ENCODE measurements around the gene HPSE2. TPM values are rescaled to one million over a fixed set of nuclear protein-coding genes. Genes with fewer than 3 reads are reported as not detected.

The HPSE2 gene
- total and polyA plus RNA-seq, 8 donors: 0.58 to 15.8 (median 2.0) TPM

DNA sequence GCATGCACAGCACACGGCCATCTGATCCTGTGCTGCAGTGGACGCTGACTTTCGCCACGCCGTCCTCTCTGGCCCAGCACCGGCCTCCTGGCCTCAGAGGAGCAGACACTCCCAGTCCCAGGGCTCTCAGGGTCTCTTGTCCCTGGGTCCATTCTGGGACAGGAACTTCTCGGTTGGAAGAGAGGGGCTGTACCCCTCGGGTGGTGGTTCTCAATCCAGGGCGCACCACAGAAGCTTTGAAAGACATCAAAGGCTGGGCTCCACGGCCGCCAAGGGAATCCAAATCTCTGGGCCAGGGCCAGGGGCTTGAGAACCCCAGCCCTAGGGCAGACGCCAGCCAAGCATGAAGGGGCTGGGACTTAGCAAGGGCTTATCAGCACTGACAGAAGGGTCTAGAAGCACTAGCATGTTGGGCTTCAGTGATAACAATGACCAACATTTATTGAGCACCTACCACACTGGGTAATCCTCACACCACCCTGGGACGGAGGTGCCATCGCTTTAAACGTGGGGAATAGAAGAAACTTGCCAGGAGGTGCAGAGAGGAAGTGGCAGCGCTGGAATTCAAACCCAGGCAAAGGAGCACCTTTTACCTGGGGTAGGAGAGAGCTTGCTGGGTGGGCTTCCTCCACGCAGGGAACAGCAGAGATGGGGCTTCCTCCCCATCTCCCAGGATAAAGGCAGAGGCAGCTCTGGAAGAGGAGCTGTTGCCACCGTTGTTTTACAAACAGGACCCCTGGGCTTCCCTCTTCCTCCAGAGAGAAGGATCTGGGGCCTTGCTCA lies 818.9 kb downstream of the HPSE2 start:
- Histone ChIP-seq H3K27me3 (no peaks in the 10 kb centered on the region), H3K4me3 (no peak overlapping the region), H3K27ac (no peak overlapping the region), H3K4me1 (peaks cover 16 to 40% (median 26%) of the 10 kb centered on the region in 4 donors), H3K36me3 (peaks cover 25 to 55% (median 51%) of the 10 kb centered on the region in 4 donors), H3K9me3 (no peaks in the 10 kb centered on the region)
- TF ChIP-seq EP300 (IDR thresholded peaks at IDR 0.05): no peak
- no peak for TF ChIP-seq POLR2AphosphoS5 (IDR thresholded peaks at IDR 0.05)
- no peak for TF ChIP-seq POLR2A (IDR thresholded peaks at IDR 0.05)
- TF ChIP-seq, protein P1, sequence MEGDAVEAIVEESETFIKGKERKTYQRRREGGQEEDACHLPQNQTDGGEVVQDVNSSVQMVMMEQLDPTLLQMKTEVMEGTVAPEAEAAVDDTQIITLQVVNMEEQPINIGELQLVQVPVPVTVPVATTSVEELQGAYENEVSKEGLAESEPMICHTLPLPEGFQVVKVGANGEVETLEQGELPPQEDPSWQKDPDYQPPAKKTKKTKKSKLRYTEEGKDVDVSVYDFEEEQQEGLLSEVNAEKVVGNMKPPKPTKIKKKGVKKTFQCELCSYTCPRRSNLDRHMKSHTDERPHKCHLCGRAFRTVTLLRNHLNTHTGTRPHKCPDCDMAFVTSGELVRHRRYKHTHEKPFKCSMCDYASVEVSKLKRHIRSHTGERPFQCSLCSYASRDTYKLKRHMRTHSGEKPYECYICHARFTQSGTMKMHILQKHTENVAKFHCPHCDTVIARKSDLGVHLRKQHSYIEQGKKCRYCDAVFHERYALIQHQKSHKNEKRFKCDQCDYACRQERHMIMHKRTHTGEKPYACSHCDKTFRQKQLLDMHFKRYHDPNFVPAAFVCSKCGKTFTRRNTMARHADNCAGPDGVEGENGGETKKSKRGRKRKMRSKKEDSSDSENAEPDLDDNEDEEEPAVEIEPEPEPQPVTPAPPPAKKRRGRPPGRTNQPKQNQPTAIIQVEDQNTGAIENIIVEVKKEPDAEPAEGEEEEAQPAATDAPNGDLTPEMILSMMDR (IDR thresholded peaks at IDR 0.05): no peak
- 82 to 92% (median 90%) methylated on average over 11 to 18 of the region's 18 CpGs for WGBS, 5 donors
- intact Hi-C loops (cut with DNase I; ENCODE audit: low total_unique reads): no loop called here
- DNase-seq: no peak

DNA sequence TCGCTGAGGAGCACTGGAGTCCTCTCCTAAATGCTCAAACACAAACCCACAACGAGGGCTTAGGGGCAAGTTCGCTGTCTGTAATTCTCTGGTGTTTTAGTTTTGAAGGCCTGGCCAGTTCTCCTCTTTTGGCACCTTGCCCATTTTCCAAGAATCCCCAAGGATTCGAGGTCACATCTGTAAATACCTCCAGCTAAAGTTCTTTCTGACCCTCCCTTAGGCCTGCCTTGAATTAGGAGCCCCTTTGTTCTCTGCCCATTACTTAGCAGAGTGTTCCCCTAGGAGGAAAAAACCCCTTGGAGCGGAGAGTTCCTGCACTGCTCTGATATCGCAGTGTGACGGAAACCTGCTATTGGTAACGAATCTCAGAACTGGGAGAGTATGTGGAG lies 819.9 kb downstream of the HPSE2 start:
- Histone ChIP-seq H3K4me1 (peaks cover 16 to 45% (median 31%) of the 10 kb centered on the region in 4 donors), H3K27me3 (no peaks in the 10 kb centered on the region), H3K9me3 (no peaks in the 10 kb centered on the region), H3K4me3 (no peak overlapping the region), H3K36me3 (peaks cover 25 to 46% (median 45%) of the 10 kb centered on the region in 4 donors), H3K27ac (peak overlapping the region; percentile 3 to 84 (median 79))
- DNase-seq: no peak
- intact Hi-C loops (cut with DNase I; ENCODE audit: low total_unique reads): no loop called here
- TF ChIP-seq, protein P1 (IDR thresholded peaks at IDR 0.05): no peak
- TF ChIP-seq POLR2AphosphoS5 (IDR thresholded peaks at IDR 0.05) (no peak), EP300 (IDR thresholded peaks at IDR 0.05) (no peak), POLR2A (IDR thresholded peaks at IDR 0.05) (no peak)
- WGBS, 5 donors: 59 to 69% (median 66%) methylated on average over 8 of the region's 8 CpGs

DNA sequence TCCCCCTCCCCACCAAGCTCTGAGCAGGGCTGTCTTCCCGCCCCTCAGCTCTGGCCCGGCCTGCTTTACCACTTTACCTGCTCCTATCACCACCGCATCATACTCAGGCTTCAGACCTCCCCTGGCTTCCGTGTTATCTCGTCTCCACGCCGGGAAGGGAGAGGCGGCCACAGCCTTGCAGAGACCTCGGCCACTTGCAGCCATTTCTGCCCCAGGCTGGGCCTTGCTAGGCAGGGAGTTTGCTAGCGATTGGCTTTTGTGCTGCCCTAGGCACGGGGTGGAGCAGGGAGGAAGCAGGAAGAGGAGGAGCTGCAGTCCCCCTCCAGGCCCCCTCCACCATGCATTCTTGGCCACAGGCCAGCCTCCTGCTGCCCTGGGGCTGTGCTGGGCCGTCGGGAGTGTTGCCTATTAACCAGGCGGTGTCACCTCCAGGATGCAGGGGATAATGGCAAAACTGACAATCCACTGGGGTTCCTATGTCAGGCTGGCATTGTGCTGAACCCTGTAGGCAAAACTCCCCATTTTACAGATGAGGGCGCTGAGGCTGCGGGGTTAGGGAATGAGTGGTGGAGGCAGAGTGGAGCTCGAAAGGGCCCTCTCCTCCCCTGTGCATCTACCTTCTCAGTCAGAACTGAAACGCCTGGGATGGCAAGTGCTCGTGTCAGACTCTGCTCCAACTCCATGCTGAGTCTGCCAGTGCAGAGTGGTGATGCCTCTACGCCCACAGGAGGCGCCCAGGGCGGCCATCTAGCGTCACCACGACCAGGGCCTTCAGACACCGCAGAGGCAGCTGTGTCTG lies 820.5 kb downstream of the HPSE2 start, which contains the start of gene PYROXD2:
Gene PYROXD2 (minus strand): TSS at position 251 of the 799 bp plus-strand sequence. CDS start 47 bp downstream, at position 204.
- H3K4me3 ChIP-seq: peak within 1 kb of the TSS; percentile 45 to 53 (median 50)
- H3K36me3 ChIP-seq: peaks cover 25 to 43% (median 39%) of the 10 kb centered on the region in 4 donors
- no peaks in the 10 kb centered on the region for H3K9me3 ChIP-seq
- H3K27me3 ChIP-seq: no peaks in the 10 kb centered on the region
- WGBS, 5 donors: 21 to 34% (median 32%) methylated on average over 23 to 25 of the region's 25 CpGs
- H3K27ac ChIP-seq: peak within 1 kb of the TSS; percentile 60 to 84 (median 79)
- DNase-seq: peak; percentile 89 to 97
- peaks cover 16 to 45% (median 31%) of the 10 kb centered on the region in 4 donors for H3K4me1 ChIP-seq
- TF ChIP-seq POLR2A (IDR thresholded peaks at IDR 0.05): peak in 1 of 4 donors; percentile 17
- no peak for TF ChIP-seq EP300 (IDR thresholded peaks at IDR 0.05)
- TF ChIP-seq POLR2AphosphoS5 (IDR thresholded peaks at IDR 0.05): peak; percentile 69 to 92 (median 82)
- intact Hi-C loops (cut with DNase I; ENCODE audit: low total_unique reads): no loop called here

DNA sequence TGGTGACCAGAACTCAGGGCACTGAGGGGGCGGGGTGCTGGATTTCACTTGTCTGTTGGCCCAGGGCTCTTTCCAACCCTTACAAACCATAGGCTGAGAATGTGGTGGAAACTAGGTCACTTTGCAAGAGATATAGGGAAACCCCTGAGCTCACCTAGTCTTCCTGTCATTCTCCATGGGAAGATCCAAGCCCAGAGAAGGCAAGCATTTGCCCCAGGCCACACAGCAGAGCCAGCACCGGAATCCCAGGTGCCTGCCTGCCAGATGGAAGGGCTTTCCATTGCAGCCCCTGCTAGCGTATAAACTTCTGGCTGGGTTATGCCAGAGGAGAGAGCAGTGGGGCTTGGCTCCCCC lies 821.1 kb downstream of the HPSE2 start:
- Histone ChIP-seq H3K27ac (peak overlapping the region; percentile 60 to 84 (median 79)), H3K9me3 (no peaks in the 10 kb centered on the region), H3K27me3 (no peaks in the 10 kb centered on the region), H3K4me1 (peaks cover 16 to 45% (median 31%) of the 10 kb centered on the region in 4 donors), H3K36me3 (peaks cover 22 to 37% (median 33%) of the 10 kb centered on the region in 4 donors), H3K4me3 (peak overlapping the region; percentile 45 to 53 (median 50))
- intact Hi-C loops (cut with DNase I; ENCODE audit: low total_unique reads): no loop called here
- 26 to 44% (median 34%) methylated on average over 3 of the region's 3 CpGs for WGBS, 5 donors
- no peak for DNase-seq
- no peak for TF ChIP-seq EP300 (IDR thresholded peaks at IDR 0.05)
- TF ChIP-seq POLR2AphosphoS5 (IDR thresholded peaks at IDR 0.05): no peak
- TF ChIP-seq POLR2A (IDR thresholded peaks at IDR 0.05): no peak
- TF ChIP-seq, protein P1 (IDR thresholded peaks at IDR 0.05): no peak
